Fibroblast of skin of scalp (primary cell): ENCODE measurements around the gene GPR3. TPM values are rescaled to one million over a fixed set of nuclear protein-coding genes. Genes with fewer than 3 reads are reported as not detected.
A peak's percentile ranks its signal among the peaks of the same experiment; 100 is the strongest.

Source experiments
- DNase-seq: peaks from one replicate; pipeline ENCODE4 v3.0.0-alpha.2; 2013
- polyA plus RNA-seq, 2 experiments: library from polyadenylated mRNA; unstranded; fragments of 120-200 nt; gene quantifications; one replicate each; pipeline ENCODE4 v1.2.1, GENCODE V29; 2013; ENCODE audit not compliant: insufficient read length in 2 of 2

GPR3 gene
- polyA plus RNA-seq (2013, experiment 1 of 2; ENCODE audit: insufficient read length), result 0.83 TPM
- polyA plus RNA-seq (2013, experiment 2 of 2; ENCODE audit: insufficient read length), result 0.69 TPM

GRCh38 chr1:27392096-27392777 is at the start of gene GPR3:
TSS of gene GPR3 (plus strand) at chr1:27392622. CDS start at chr1:27393799, 1,177 bp downstream.
- peak; percentile 93 for DNase-seq

GRCh38 chr1:27342778-27343638 is 49.4 kb upstream of the GPR3 start:
- no peak for DNase-seq

- no peak for DNase-seq
These were observed 48.8 kb upstream of the GPR3 start for GRCh38 chr1:27343639-27344025.

GRCh38 chr1:27345272-27345671 is 47.1 kb upstream of the GPR3 start:
- DNase-seq, result no peak

- no peak for DNase-seq
These were observed 46.1 kb upstream of the GPR3 start for GRCh38 chr1:27346357-27346756.

- no peak for DNase-seq
These were observed 45.3 kb upstream of the GPR3 start for GRCh38 chr1:27346991-27347624.

GRCh38 chr1:27348861-27349783 is 43.3 kb upstream of the GPR3 start:
- DNase-seq, result no peak

GRCh38 chr1:27349784-27350662 is 42.4 kb upstream of the GPR3 start:
- peak; percentile 49 for DNase-seq

GRCh38 chr1:27350663-27351540 is 41.5 kb upstream of the GPR3 start:
- peak; percentile 25 for DNase-seq

GRCh38 chr1:27351541-27352107 is 40.8 kb upstream of the GPR3 start:
- no peak for DNase-seq

- no peak for DNase-seq
These were observed 39.3 kb upstream of the GPR3 start for GRCh38 chr1:27353166-27353565.

GRCh38 chr1:27353629-27354028 is 38.8 kb upstream of the GPR3 start:
- DNase-seq, result no peak

- no peak for DNase-seq
These were observed 36.7 kb upstream of the GPR3 start for GRCh38 chr1:27355683-27356082.

- DNase-seq, result no peak
These were observed 36.2 kb upstream of the GPR3 start for GRCh38 chr1:27356277-27356618.

GRCh38 chr1:27356619-27357280 is 35.7 kb upstream of the GPR3 start:
- no peak for DNase-seq

- peak; percentile 54 for DNase-seq
These were observed 35.0 kb upstream of the GPR3 start for GRCh38 chr1:27357281-27358037.

- DNase-seq, result no peak
These were observed 34.1 kb upstream of the GPR3 start for GRCh38 chr1:27358038-27358927.
